ENCODE measurements around the gene GALNT2. TPM values are rescaled to one million over a fixed set of nuclear protein-coding genes. Genes with fewer than 3 reads are reported as not detected.
A peak's percentile ranks its signal among the peaks of the same experiment; 100 is the strongest.

The GALNT2 gene
- total RNA-seq = 10 to 100 TPM; 36.8 to 50.7 TPM
- long read RNA-seq, full-length matches to known transcripts = 34 of 67 reads
- long read RNA-seq, partial matches to known transcripts = 5 of 67 reads
- long read RNA-seq, other reads (novel, unspliced or antisense) = 28 of 67 reads

DNA sequence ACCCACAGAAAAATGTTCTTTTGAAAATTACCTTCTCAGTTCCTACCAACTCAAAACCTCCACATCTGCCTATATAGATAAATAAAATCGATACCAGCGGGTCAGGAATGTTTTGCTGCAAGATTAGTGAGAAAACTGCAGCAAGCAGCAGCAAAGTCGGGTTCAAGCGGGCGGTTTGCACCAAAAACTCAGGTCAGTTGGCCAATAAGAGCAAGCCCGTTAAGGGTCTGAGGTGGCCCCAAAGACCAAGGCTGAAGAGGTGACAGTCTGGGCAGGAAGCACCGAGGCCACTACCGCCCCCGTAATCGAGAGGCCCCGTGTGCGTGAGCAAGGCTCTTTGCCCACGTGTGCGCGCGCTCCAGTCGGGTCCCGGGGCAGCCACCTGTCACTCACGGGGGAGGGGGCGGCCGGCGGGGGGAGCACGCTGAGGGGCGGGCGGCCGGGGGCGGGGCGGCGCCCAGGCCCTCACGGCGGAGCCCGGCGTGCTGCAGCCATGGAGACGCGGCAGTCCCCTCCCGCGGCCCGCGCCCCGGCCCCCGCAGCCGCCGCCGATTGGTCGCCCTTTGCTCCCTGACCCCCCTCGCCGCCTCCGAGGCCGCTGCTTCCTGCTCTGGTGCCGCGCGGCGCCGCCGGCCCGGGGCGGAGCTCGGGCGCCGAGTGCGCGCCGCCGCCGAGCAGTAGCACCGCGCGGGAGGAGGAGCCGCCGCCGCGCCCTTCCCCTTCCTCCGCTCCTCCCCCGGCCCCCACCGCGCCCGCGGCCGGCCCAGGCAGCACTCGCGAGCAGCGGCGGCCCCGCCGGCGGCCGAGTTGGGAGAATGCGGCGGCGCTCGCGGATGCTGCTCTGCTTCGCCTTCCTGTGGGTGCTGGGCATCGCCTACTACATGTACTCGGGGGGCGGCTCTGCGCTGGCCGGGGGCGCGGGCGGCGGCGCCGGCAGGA is at the start of gene GALNT2:
TSS of gene GALNT2 (plus strand) at position 773 of the 939 bp plus-strand sequence. CDS start at position 816, 43 bp downstream.
- peak; percentile 96 for ATAC-seq
- intact Hi-C loops (cut with DNase I) = loop anchor here (5.0 to 10.0 kb wide), 3 partner anchors 151 to 172 kb away; no protein-coding TSS in a partner anchor
- peak; percentile 92 for DNase-seq

DNA sequence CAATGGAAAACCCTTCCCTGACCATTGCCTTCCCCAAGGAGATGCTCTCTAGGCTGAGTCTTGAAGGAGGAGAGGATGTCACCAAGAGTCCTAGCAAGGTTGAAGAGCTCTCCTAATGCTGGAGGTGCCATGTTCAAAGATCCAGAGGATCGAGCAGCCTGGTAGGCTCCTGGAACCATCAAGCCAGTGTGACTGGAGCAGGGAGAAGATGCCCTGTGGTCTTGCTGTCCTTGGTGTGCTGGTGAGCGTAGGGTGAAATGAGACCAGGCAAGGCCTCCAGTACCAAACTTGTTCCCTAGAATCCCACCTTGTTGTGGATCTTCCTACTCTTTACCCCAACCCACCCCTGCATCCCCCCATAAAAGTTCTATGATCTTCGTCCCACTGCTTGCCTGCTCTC is 46.6 kb upstream of the GALNT2 start:
- ATAC-seq = no peak
- no peak for DNase-seq
- intact Hi-C loops (cut with DNase I) = no loop called here

DNA sequence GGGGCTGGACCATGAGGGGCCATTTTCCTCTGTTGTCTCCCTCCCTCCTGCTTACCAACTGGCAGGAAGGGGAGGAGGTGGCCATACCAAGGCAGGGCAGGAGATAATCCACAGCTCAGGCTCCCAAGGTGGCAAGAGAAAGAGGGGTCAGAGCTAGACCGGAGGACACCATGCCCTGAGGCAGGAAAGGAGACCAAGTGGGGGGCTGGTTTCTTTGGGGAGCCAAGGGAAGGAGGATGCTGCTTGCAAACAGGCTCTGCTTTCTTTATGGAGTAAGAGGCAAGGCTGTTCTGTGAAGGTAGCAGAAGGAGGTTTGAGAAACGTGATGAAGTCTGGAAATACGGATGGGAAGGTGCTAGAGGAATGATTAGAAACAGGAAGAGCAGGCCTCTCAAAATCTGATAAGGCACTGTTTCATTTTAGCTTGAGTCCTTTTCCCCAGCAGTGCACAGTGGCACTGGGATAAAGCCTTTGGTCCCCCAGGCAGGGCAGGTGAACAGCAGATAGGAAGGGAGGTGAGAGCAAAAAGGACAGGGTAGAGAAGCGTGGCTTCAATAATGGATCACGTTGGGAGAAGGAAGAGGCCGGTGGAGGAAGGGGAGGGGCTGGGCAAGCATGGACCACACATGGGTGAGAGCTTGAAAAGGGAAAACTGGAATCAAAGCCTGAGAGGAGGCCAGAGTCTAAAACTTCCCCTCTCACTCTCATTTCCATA is 44.2 kb upstream of the GALNT2 start:
- ATAC-seq = no peak

DNA sequence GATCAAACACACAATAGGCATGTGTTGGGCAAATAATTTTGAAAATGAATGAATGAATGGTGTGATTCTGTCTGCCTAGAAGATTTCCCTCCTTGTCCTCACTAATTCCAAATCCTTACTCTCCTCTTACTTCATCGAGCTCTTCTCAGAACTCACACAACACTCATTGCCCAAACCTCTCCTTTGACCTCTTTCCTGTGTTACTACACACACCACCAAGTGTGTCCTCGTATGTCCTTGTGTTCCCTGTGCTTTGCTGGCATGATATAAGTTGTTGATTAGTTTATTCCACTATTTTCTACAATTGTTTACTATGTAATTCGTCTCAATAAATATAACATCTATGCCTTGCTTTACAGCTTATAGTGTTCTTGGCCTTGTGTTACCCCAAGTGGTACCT is 41.4 kb upstream of the GALNT2 start:
- intact Hi-C loops (cut with DNase I) = no loop called here
- ATAC-seq = peak in 1 of 2 donors; percentile 69
- no peak for DNase-seq

More for the DNA sequence above, 44.2 kb upstream of the GALNT2 start:
- DNase-seq = no peak
- intact Hi-C loops (cut with DNase I) = no loop called here

DNA sequence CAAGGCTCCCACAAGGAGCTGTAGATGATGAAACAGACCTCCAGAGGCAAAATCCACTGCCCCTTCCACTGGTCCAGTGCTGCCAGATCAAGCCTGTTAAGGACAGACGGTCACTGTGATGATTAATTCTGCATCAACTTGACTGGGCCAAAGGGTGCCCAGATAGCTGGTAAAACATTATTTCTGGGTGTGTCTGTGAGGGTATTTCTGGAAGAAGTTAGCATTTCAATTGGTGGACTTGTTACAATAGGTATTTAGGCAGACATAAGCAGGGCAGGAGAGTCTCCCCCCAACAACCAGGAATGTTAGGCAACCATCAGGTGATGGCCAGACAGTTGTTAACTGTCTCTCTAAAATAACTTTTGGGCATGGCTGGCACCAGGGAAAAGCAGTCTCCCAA is 40.9 kb upstream of the GALNT2 start:
- ATAC-seq (peak in 1 of 2 donors; percentile 48), DNase-seq (no peak)
- intact Hi-C loops (cut with DNase I) = no loop called here

DNA sequence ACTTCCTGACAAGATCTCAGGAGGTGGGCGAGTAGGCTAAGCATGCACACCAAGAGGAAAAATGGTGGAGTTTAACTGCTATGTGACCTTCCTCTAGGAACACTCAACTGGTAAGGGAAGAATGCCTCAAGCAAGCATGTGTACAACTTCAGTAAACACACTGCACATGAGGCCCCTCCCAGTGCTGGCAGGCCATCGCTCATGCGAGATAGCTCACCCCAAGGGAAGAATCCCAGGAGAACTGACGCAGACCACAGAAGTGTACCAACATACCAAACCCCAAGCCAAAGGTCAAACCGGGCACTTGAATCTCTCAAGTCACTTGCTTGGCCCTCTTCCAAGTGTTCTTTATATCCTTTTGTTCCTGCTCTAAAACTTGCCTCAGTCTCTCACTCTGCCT is 40.5 kb upstream of the GALNT2 start:
- ATAC-seq (peak in 1 of 2 donors; percentile 72), DNase-seq (no peak)
- intact Hi-C loops (cut with DNase I) = no loop called here

DNA sequence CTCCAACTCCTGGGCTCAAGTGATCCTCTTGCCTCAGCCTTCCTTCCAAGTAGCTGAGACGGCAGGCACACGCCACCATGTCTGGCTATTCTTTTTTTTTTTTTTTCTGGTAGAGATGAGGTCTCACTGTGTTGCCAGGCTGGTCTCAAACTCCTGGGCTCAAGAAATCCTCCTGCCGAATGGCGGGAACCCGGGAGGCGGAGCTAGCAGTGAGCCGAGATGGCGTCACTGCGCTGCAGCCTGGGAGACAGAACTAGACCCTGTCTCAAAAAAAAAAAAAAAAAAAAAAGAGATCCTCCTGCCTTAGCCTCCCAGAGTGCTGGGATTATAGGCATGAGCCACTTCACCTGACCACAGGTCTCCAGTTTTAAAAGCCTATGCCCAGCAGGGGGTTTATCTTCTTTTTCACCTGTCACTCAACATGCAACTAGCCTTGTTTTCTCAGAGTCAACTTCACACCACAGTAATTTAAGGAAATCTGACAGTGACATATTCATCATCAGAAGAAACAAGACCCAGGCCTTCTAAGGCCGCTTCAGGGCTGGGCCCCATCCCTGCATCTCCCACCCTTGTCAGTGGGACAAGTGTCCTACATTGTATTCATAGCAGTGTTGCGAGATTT is 38.3 kb upstream of the GALNT2 start:
- ATAC-seq = no peak
- no peak for DNase-seq
- intact Hi-C loops (cut with DNase I) = no loop called here

GRCh38 chr1:230029244-230029941 is 37.6 kb upstream of the GALNT2 start:
- no peak for DNase-seq
- intact Hi-C loops (cut with DNase I) = no loop called here
- ATAC-seq = no peak

DNA sequence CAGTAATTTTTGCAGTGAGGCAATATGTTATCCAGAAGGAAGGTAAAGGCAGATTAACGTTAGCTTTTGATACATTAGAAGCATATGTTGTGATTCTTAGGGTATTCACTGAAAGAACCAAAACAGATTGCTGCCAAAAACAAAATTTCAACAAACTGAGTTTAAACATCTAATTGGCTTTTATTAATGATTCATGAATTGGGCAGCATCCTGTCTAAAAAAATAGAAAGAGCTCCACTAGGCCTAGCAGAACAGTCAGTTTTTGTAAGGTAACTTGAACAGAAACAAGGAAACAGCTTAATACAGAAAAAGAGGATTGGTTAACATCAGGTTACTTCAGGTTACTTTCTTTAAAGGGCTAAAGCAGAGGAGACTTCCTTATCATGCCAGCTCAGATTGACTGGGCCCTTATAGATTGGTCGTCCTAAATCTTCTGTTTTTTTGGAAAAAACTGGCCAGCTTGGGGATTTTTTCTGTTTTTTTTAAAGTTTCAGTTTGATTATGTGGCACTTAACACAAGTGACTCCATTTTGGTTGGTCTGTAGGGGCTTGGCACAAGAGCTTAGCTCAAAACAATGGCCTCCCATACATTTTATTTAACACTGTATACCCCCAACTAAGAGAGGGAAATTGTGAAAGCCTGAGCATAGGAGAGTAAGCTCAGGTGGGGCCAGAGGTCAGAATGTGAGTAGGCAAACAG is 36.8 kb upstream of the GALNT2 start:
- ATAC-seq (no peak), DNase-seq (no peak)
- intact Hi-C loops (cut with DNase I) = no loop called here

DNA sequence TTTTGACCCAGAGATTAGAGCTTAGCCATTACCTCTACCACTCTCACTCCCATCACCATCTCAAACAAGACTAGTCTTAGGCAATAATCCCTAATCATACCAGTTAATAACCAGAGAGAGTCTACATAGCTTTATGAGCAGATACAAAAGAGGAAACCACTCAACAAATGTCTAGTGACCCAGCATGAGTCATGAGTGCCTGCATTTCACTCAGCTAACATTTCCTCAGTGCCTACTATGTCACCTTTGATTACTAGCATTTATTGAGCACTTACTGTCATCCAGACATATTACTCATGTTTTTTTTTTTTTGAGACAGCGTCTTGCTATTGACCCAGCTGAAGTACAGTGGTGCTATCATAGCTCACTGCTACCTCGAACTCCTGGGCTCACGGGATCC is 35.9 kb upstream of the GALNT2 start:
- intact Hi-C loops (cut with DNase I) = no loop called here
- DNase-seq = no peak
- ATAC-seq = no peak

- DNase-seq (no peak), ATAC-seq (no peak)
- intact Hi-C loops (cut with DNase I) = no loop called here
Observed at GRCh38 chr1:230032516-230033281, 34.3 kb upstream of the GALNT2 start.

GRCh38 chr1:230037261-230037660 is 29.8 kb upstream of the GALNT2 start:
- intact Hi-C loops (cut with DNase I) = no loop called here
- no peak for ATAC-seq
- no peak for DNase-seq

- DNase-seq (no peak), ATAC-seq (no peak)
- intact Hi-C loops (cut with DNase I) = no loop called here
Observed at GRCh38 chr1:230040440-230040839, 26.6 kb upstream of the GALNT2 start.

- intact Hi-C loops (cut with DNase I) = no loop called here
- ATAC-seq (no peak), DNase-seq (no peak)
Observed at GRCh38 chr1:230043081-230043480, 24.0 kb upstream of the GALNT2 start.

DNA sequence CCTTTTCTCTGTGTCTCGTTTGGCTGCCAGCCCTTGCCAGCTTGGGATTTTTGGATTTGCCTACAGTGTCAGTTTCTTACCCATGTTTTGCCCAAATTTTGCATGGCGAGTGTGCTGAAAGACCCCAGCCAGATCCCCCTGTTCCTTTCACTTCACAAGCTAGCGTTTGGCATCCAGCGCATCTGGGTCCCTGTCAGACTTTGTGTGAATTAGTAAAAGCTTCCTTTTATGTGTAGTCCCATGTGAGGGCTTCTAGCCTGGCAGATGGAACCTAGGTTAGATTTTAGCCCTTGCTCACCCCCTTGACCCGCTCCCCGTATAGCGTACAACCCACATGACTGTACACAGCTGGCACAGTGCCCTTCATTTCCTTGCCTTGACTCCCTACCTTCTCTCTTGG is 22.3 kb upstream of the GALNT2 start:
- intact Hi-C loops (cut with DNase I) = no loop called here
- DNase-seq = no peak
- ATAC-seq = no peak

- DNase-seq (no peak), ATAC-seq (peak in 1 of 2 donors; percentile 29)
- intact Hi-C loops (cut with DNase I) = no loop called here
Observed at GRCh38 chr1:230047114-230047865, 19.7 kb upstream of the GALNT2 start.

GRCh38 chr1:230048322-230048721 is 18.7 kb upstream of the GALNT2 start:
- ATAC-seq (no peak), DNase-seq (no peak)
- intact Hi-C loops (cut with DNase I) = no loop called here
